ENCODE data around the gene TARS1. TPM values are rescaled to one million over a fixed set of nuclear protein-coding genes. Genes with fewer than 3 reads are reported as not detected.

TARS1 gene
- total and polyA plus RNA-seq, 10 of the 15 experiments (the other 5 are each of a cell fraction or from before 2014, with no cell fraction given) = 163 to 350 (median 228) TPM

- TF ChIP-seq NKRF (conservative IDR thresholded peaks at IDR 0.05) = no peak
- no peak for TF ChIP-seq USF1 (IDR thresholded peaks at IDR 0.05; ENCODE audit: borderline replicate concordance, extremely low read length, insufficient read depth, low read depth, low read length)
- no peak for TF ChIP-seq HDAC2 (IDR thresholded peaks at IDR 0.05)
- TF ChIP-seq CEBPZ (IDR thresholded peaks at IDR 0.05; ENCODE audit: low read depth, low read length) = no peak
- TF ChIP-seq EED (IDR thresholded peaks at IDR 0.05; ENCODE audit: low read depth) = no peak
- no peak for TF ChIP-seq POLR2AphosphoS5 (IDR thresholded peaks at IDR 0.05; ENCODE audit: low read length)
These were observed 38.5 kb downstream of the TARS1 start (continued) for GRCh38 chr5:33479311-33479710.

- in situ Hi-C loops (cut with MboI) (no loop called here), intact Hi-C loops (cut with micrococcal nuclease; ENCODE audit: unreplicated experiment) (no loop called here)
- WGBS (ENCODE audit: insufficient coverage, insufficient replicate concordance, low lambda C conversion rate, missing lambda C conversion rate) = no CpG with 5 or more reads among the region's 2 CpGs
- no peak for ATAC-seq
- ChIA-PET SMC1A (ENCODE audit: uncharacterized antibody, unreplicated experiment) (no interaction called here), RAD21 (ENCODE audit: unreplicated experiment) (no interaction called here), POLR2A (no interaction called here), CTCF (no interaction called here)
- BruUV-seq (replicated peaks) = no TSS peak
- Histone ChIP-seq H3K9ac (ENCODE audit: control insufficient read depth, insufficient read depth, low read length) (no peak overlapping the region), H3K36me3 (ENCODE audit: control insufficient read depth in 2 of 2, insufficient read depth in 2 of 2, low read length in 1 of 2) (peaks cover 0 to 7% of the 10 kb centered on the region in 2 experiments; a peak in 2 of 4 replicates), H4K20me1 (ENCODE audit: control insufficient read depth, insufficient read depth) (no peaks in the 10 kb centered on the region), H3K27ac (ENCODE audit: control insufficient read depth, insufficient read depth) (no peak overlapping the region), H2AFZ (ENCODE audit: control insufficient read depth, low read depth, low read length) (no peak overlapping the region), H3K27me3 (replicated peaks in 1 of 2; ENCODE audit: control insufficient read depth in 2 of 2, insufficient read depth in 2 of 2, low read length in 1 of 2) (no peaks in the 10 kb centered on the region), H3K4me2 (ENCODE audit: control insufficient read depth, insufficient read depth) (no peak overlapping the region), H3K4me1 (ENCODE audit: control insufficient read depth, insufficient read depth, low read length) (no peaks in the 10 kb centered on the region), H3K9me3 (replicated peaks; ENCODE audit: control insufficient read depth, insufficient read depth, low read length) (no peaks in the 10 kb centered on the region), H3K79me2 (ENCODE audit: control insufficient read depth, insufficient read depth, low read length) (no peaks in the 10 kb centered on the region), H3K4me3 (no peak overlapping the region)
- FAIRE-seq = no peak
- no peak for DNase-seq (ENCODE audit: low read depth, low spot score)
- TF ChIP-seq KDM1A (IDR thresholded peaks at IDR 0.05; ENCODE audit: borderline replicate concordance) (no peak), RAD51 (IDR thresholded peaks at IDR 0.05) (no peak), POLR2A (IDR thresholded peaks at IDR 0.05; ENCODE audit: low read depth, low read length) (no peak), RELB (IDR thresholded peaks at IDR 0.05; ENCODE audit: low read depth) (no peak), IKZF1 (conservative IDR thresholded peaks at IDR 0.05) (no peak), ZNF274 (IDR thresholded peaks at IDR 0.05; ENCODE audit: insufficient read depth, insufficient read length) (no peak), STAT3 (IDR thresholded peaks at IDR 0.05; ENCODE audit: low read depth, low read length) (no peak), CTCF (IDR thresholded peaks at IDR 0.05 in 2 of 3, conservative IDR thresholded peaks at IDR 0.05 in 1 of 3; ENCODE audit: control insufficient read depth in 2 of 3, extremely low read depth in 1 of 3, insufficient read depth in 1 of 3, low read depth in 3 of 3, low read length in 3 of 3) (no peak)
These were observed 40.1 kb downstream of the TARS1 start for GRCh38 chr5:33480876-33481275.
